SU-DHL-6 (cell line): Measurements from ENCODE around the gene FABP6.

Experiments used
- CTCF ChIP-seq: fragments of 200-600 bp; sonication (generic); IDR thresholded peaks from one replicate; pipeline ENCODE4 v1.5.1; 2017; ENCODE audit warnings: antibody characterized with exemption, mild to moderate bottlenecking, low read length, moderate library complexity; ENCODE audit not compliant: insufficient read depth, poor library complexity, severe bottlenecking
- EZH2phosphoT487 ChIP-seq: fragments of 200-600 bp; sonication (generic), shearing (Covaris generic); conservative IDR thresholded peaks from 2 replicates; pipeline ENCODE4 v1.6.1; 2018; ENCODE audit warnings: mild to moderate bottlenecking, antibody characterized with exemption, low read length, moderate library complexity, mixed read lengths

GRCh38 chr5:160253441-160253840, 24.1 kb downstream of the FABP6 start:
- TF ChIP-seq CTCF (no peak), EZH2phosphoT487 (no peak)
